GM20000 (cell line): ENCODE data around the gene PSG3.
A peak's percentile ranks its signal among the peaks of the same experiment; 100 is the strongest.
"Not testable (repeated sequence)": the region's sequence is repeated elsewhere in the genome, so short reads cannot be mapped to it uniquely, and the experiment has no call there.

Experiments
- DNase-seq: peaks from one replicate; pipeline ENCODE4 v3.0.0; 2012; ENCODE audit warnings: low spot score
- CTCF ChIP-seq: IDR thresholded peaks from 2 replicates; pipeline ENCODE4 v1.5.1; 2012; ENCODE audit warnings: mild to moderate bottlenecking, control low read depth; ENCODE audit errors: extremely low read depth, missing control alignments

PSG3 gene

DNA sequence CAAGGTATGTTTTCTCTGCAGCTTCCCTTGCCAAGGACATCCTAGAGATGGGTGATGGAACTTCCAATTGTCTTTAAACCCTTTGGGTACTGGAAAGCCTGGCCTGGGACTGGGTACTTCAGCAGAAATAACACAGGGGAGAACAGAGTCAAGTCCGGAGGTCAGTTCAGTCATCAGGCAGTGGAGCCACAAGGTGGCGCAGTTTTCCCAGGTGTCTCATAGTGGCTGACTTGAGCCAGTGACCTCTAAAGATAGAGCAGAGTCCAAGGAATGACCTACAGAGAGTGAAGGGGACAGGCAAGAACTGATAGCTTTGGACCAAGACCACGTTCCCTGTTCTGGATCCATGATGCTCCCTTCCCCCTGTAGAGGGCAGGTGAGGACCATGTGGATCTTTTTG is 18.4 kb upstream of the PSG3 start:
- TF ChIP-seq CTCF: peak; percentile 1
- not testable (repeated sequence) for DNase-seq

DNA sequence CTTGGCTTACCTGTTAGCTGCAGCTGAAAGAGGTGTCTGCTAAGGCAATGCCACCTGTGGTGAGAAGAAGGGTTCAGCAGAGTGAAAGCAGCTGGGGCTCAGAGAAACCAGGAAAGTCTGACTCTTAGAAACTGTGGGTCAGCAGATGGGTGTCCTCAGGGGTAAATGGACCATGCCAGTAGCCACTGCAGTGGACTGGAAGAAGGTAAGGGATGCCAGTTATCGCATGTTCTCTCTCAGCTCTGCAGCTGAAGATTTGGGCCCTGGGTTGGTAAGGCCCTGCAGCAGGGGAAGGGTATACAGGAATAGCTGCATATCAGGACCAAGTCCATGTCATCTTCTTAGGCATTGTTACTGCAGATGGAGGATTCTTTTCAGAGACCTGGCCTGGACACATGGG is 12.0 kb upstream of the PSG3 start:
- not testable (repeated sequence) for DNase-seq

DNA sequence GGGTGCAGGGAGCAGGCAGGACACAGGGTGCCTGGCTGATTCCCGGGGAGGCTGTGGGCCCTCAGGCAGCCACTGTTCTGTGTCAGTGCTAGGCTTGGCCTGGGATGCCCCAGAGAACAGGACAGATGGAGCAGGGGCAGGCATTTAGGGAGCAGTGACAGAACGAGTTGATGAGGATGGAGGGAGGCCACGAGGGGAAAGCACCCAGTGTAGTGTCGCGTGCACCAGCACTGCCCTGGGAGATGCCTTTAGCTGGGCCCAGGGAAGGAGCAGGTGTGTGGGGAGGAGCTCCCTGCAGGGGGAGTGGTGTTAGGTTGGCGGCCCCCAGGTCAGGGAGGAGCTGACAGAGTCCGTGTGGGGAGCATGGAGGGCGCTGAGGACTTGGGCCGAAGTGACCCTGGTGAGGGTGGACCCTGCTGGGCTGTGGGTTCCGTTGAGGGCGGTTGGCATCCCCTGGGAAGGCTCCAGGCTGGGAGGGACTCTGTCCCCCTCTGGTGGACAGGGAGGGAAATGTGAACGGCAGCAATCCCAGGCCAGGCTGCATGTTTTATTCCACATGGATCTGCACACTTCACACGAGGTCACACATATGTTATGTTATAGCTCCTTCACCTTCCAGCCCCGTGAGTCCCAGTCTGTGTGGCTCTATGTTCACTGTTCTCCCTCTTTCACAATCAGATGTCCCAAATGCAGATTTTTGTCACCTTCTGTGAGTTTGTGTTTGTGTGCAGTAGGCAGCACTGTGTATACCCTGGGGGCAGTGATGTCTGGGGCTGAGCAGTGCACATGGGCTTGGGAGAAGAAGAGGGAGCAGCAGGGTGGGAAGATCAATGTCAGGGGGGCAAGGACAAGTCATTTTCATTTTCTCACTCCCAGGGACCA is 1.7 kb upstream of the PSG3 start:
- TF ChIP-seq CTCF: peak; percentile 58
- DNase-seq: not testable (repeated sequence)

DNA sequence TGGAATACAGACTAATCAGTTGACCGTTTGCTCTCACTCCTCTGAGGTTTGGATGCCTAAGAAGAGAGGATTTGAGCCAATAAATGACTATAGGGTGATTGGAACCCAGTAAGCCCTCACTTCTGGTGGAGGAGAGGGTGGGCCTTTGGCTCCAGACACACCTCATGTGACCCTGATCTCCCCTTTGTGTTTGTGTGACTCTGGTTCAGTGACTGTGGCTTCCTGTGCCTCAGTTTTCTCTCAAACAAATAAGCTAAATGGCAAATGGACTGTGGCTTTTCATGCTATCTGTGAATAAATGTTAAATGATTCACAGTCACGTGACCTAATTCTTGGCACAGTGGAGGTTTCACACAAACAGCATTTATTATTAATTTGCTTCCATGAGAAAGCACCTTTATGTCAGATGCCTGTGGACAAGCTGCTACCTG is 2.7 kb downstream of the PSG3 start:
- DNase-seq: not testable (repeated sequence)

DNA sequence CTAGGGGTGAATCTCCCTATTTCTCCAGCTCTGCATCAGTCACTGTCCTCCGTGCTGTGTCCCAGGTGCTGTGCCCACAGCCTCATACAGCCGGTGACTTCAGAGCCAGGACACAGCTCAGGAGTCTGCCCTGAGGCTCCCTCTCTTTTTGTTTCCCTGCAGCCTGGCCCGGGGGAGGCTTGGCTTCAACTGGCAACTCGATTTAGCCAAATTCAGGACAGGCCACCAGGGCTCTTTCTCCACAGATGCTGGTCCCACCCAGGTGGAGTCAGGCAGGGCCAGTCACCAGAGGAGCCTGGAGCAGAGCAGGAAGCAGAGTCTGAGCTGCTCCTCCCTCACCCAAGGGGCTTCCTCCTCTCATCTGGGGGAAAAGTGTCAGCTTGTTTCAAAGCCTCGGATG is 11.9 kb downstream of the PSG3 start:
- DNase-seq: not testable (repeated sequence)

DNA sequence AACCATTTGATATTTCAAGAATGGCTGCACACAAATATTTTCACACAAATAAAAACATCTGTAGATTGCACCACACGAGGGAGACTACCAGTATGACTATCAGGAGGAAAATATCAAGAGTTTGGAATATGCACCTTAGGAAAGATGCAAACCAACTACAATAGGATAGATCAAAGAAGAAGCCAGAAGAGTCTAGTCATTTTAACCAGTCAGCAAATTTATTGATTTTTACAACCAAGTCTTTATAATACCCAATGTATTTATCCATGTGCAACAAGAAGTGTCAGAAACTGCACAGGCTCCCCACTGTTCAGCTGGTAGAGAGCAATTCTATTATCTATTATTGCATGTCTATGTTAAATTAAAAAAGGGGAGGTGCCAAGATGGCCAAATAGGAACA is 26.3 kb downstream of the PSG3 start:
- not testable (repeated sequence) for DNase-seq

GRCh38 chr19:42712753-42713152 is 27.5 kb downstream of the PSG3 start:
- DNase-seq: not testable (repeated sequence)

GRCh38 chr19:42710986-42711385 is 29.3 kb downstream of the PSG3 start:
- not testable (repeated sequence) for DNase-seq

- DNase-seq: no peak
These were observed 42.4 kb downstream of the PSG3 start for GRCh38 chr19:42697884-42698283.

GRCh38 chr19:42695811-42696503 is 44.3 kb downstream of the PSG3 start:
- no peak for TF ChIP-seq CTCF
- DNase-seq: no peak

More at GRCh38 chr19:42697884-42698283, 42.4 kb downstream of the PSG3 start:
- TF ChIP-seq CTCF: no peak
